SH-SY5Y (cell line): ENCODE measurements around the gene SGCD.

Experiments used
- GATA2 ChIP-seq: IDR thresholded peaks from 2 replicates; pipeline ENCODE4 v1.6.1; 2011; ENCODE audit warnings: mild to moderate bottlenecking, low read depth, low read length
- GATA3 ChIP-seq: IDR thresholded peaks from 2 replicates; pipeline ENCODE4 v1.6.1; 2011; ENCODE audit warnings: low read depth, mild to moderate bottlenecking, low read length, moderate library complexity

DNA sequence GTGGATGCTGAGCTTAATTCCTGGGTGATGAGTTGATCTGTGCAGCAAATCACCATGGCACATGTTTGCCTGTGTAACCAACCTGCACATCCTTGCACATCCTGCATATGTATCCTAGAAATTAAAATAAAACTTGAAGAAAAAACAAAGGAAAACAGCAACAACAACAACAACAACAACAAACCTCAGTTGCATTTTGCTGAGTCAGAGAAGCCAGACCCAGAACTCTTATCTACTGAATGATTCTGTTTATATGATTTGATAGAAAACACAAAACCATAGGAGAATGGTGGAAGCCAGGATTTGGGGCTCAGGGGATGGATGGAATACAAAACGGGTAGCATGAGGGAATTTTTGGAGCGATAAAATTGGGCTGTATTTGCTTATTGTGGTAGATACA lies 307.3 kb downstream of the SGCD start:
- TF ChIP-seq GATA3 = no peak
- TF ChIP-seq GATA2 = no peak
